ENCODE measurements around the gene VILL. TPM values are rescaled to one million over a fixed set of nuclear protein-coding genes. Genes with fewer than 3 reads are reported as not detected.

The VILL gene
- total and polyA plus RNA-seq, 10 donors = 14.4 to 23.4 (median 17.3) TPM

DNA sequence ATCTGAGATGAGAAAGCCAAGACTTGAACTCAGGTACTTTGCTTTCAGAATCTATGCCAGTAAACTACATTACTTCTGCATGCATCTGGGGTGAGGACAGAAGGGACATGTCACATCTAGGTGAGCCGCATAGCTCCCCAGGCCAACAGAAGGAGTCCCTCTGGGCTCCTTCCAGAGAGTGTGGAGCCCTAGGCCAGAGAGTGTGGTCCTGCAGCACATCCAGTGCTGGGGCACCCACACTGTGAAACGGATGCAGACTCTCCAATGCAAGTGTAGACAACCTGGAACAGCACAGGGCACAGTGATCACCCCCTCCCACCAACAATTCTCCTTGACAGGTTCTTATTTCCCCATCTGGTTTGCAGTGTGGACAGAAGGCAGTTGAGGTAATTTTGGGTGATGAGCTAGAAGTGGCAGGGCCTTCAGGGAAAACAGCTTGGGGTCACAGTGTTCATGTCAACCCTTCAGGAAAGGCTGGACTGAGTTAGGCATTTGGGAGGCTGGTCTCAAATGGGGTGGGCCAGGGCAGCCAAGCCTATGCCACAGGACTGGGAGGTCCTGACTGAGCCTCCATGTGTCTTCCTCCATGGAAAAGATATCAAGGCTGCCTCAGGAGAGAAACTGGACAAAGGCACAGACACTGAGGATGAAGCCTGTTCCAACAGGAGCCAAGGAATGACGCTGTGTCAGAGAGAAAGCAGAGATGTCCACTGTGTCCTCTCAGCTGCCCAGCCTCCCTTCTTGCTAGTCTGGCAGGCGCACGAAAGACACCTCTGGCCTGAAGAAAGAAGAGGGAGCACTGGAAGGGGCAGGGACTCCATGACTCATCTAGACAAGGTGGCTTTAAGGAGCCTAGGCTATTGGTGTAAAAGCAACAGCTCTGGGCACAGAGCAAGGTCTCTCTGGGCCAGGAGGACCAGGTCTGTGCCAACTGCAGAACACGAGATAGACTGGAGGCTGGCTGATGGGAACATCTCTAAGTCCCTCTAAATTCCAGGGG lies 37.2 kb downstream of the VILL start:
- no peaks in the 10 kb centered on the region for H3K9me3 ChIP-seq
- intact Hi-C loops (cut with DNase I; ENCODE audit: low total_unique reads) = no loop called here
- H3K4me1 ChIP-seq = peaks cover 12 to 69% (median 56%) of the 10 kb centered on the region in 6 donors
- TF ChIP-seq, protein P1, sequence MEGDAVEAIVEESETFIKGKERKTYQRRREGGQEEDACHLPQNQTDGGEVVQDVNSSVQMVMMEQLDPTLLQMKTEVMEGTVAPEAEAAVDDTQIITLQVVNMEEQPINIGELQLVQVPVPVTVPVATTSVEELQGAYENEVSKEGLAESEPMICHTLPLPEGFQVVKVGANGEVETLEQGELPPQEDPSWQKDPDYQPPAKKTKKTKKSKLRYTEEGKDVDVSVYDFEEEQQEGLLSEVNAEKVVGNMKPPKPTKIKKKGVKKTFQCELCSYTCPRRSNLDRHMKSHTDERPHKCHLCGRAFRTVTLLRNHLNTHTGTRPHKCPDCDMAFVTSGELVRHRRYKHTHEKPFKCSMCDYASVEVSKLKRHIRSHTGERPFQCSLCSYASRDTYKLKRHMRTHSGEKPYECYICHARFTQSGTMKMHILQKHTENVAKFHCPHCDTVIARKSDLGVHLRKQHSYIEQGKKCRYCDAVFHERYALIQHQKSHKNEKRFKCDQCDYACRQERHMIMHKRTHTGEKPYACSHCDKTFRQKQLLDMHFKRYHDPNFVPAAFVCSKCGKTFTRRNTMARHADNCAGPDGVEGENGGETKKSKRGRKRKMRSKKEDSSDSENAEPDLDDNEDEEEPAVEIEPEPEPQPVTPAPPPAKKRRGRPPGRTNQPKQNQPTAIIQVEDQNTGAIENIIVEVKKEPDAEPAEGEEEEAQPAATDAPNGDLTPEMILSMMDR (IDR thresholded peaks at IDR 0.05 in 8 of 11, conservative IDR thresholded peaks at IDR 0.05 in 3 of 11) = no peak
- TF ChIP-seq POLR2A (IDR thresholded peaks at IDR 0.05) (no peak), POLR2AphosphoS5 (IDR thresholded peaks at IDR 0.05) (no peak)
- H3K36me3 ChIP-seq = no peaks in the 10 kb centered on the region
- DNase-seq = no peak
- H3K27ac ChIP-seq = peak overlapping the region in 2 of 8 donors; percentile 78 to 82
- no peak overlapping the region for H3K4me3 ChIP-seq
- 85 to 95% (median 93%) methylated on average over 5 to 6 of the region's 6 CpGs for WGBS, 5 donors
- H3K27me3 ChIP-seq (replicated peaks in 1 of 7) = peaks cover 0 to 46% (median 20%) of the 10 kb centered on the region in 7 donors

DNA sequence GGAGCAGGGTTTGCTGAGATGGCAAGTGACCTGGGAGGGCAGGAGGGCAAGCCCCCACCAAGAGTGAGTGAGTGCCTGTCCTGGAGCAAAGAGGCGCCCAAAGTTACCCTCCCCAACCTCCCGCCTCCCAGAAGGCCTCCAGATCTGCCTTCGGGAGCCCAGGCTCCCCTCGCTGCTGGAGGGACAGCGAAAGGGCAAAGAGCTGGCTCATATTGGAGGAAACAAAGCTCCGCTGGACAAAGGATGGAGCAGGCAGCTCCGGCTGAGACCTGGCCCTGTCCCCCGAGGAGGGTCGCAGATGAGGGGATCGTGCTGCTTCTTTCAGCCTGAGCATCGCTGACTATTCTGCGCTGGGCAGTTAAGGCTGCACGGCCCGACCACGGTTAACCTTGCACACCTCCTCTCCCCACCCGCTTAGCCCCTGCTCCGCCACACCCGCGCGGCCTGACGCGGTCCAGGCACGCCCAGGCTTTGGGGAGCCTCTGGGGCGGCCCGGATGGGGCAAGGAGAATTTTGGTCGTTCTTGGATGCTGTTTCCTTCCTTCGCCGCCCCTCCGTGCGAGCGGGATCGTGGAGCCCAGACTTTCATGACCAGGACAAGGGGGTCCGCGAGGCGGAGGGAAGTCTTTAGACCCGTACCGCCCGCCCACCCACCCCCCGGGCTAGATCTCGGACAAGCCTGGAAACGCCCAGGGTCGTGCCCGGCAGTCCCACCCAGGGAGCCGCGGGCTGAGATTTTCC lies 38.2 kb downstream of the VILL start:
- no peak for TF ChIP-seq POLR2A (IDR thresholded peaks at IDR 0.05)
- no peak for TF ChIP-seq POLR2AphosphoS5 (IDR thresholded peaks at IDR 0.05)
- TF ChIP-seq, protein P1 (IDR thresholded peaks at IDR 0.05 in 8 of 11, conservative IDR thresholded peaks at IDR 0.05 in 3 of 11) = no peak
- Histone ChIP-seq H3K4me3 (peak overlapping the region; percentile 42 to 81 (median 60)), H3K4me1 (peaks cover 5 to 59% (median 45%) of the 10 kb centered on the region in 6 donors), H3K27ac (peak overlapping the region; percentile 54 to 82 (median 78)), H3K27me3 (replicated peaks in 1 of 7) (peaks cover 0 to 49% (median 20%) of the 10 kb centered on the region in 7 donors), H3K9me3 (no peaks in the 10 kb centered on the region), H3K36me3 (no peaks in the 10 kb centered on the region)
- peak; percentile 77 for DNase-seq
- WGBS, 5 donors = 24 to 42% (median 27%) methylated on average over 24 to 45 of the region's 45 CpGs
- intact Hi-C loops (cut with DNase I; ENCODE audit: low total_unique reads) = no loop called here

GRCh38 chr3:38029400-38030125 lies 39.0 kb downstream of the VILL start, which contains the start of gene PLCD1:
Gene PLCD1, minus strand, starts transcription at chr3:38029642. Its CDS starts 103 bp downstream, at chr3:38029539.
- peaks cover 5 to 52% (median 41%) of the 10 kb centered on the region in 6 donors for H3K4me1 ChIP-seq
- H3K36me3 ChIP-seq = no peaks in the 10 kb centered on the region
- TF ChIP-seq, protein P1 (IDR thresholded peaks at IDR 0.05 in 8 of 11, conservative IDR thresholded peaks at IDR 0.05 in 3 of 11) = peak in 2 of 11 experiments; percentile 11 to 17
- TF ChIP-seq POLR2AphosphoS5 (IDR thresholded peaks at IDR 0.05) (peak; percentile 54 to 83 (median 82)), POLR2A (IDR thresholded peaks at IDR 0.05) (no peak)
- H3K27me3 ChIP-seq (replicated peaks in 1 of 7) = peaks cover 0 to 49% (median 20%) of the 10 kb centered on the region in 7 donors
- H3K27ac ChIP-seq = peak within 1 kb of the TSS; percentile 54 to 82 (median 78)
- H3K9me3 ChIP-seq = no peaks in the 10 kb centered on the region
- H3K4me3 ChIP-seq = peak within 1 kb of the TSS; percentile 42 to 81 (median 60)
- WGBS, 5 donors = 2 to 12% (median 3%) methylated on average over 9 to 75 of the region's 75 CpGs
- intact Hi-C loops (cut with DNase I; ENCODE audit: low total_unique reads) = no loop called here
- peak; percentile 91 for DNase-seq
